ENCODE measurements around the gene TTLL11.
"Not testable (repeated sequence)": the region's sequence is repeated elsewhere in the genome, so short reads cannot be mapped to it uniquely, and the experiment has no call there.

The TTLL11 gene

GRCh38 chr9:122039234-122039633 lies 53.9 kb downstream of the TTLL11 start:
- DNase-seq = no peak

- DNase-seq = no peak
Measured at GRCh38 chr9:122036988-122037387, 56.1 kb downstream of the TTLL11 start.

GRCh38 chr9:122036408-122036807 lies 56.7 kb downstream of the TTLL11 start:
- DNase-seq = no peak

- no peak for DNase-seq
Measured at GRCh38 chr9:122033775-122034373, 59.2 kb downstream of the TTLL11 start.

- DNase-seq = no peak
Measured at GRCh38 chr9:122032346-122032745, 60.8 kb downstream of the TTLL11 start.

GRCh38 chr9:122031776-122032175 lies 61.3 kb downstream of the TTLL11 start:
- DNase-seq = no peak

- DNase-seq = no peak
Measured at GRCh38 chr9:122031157-122031556, 62.0 kb downstream of the TTLL11 start.

- no peak for DNase-seq
Measured at GRCh38 chr9:122030357-122030756, 62.8 kb downstream of the TTLL11 start.

GRCh38 chr9:122029898-122030297 lies 63.2 kb downstream of the TTLL11 start:
- DNase-seq = no peak

- no peak for DNase-seq
Measured at GRCh38 chr9:122028089-122028488, 65.0 kb downstream of the TTLL11 start.

- no peak for DNase-seq
Measured at GRCh38 chr9:122020398-122020797, 72.7 kb downstream of the TTLL11 start.

- peak; percentile 38 for DNase-seq
Measured at GRCh38 chr9:122016744-122017143, 76.4 kb downstream of the TTLL11 start.

GRCh38 chr9:122016309-122016708 lies 76.8 kb downstream of the TTLL11 start:
- no peak for DNase-seq

- peak; percentile 85 for DNase-seq
Measured at GRCh38 chr9:122015170-122015821, 77.8 kb downstream of the TTLL11 start.

GRCh38 chr9:122011818-122012498 lies 81.2 kb downstream of the TTLL11 start:
- no peak for DNase-seq

- no peak for DNase-seq
Measured at GRCh38 chr9:122008559-122008958, 84.5 kb downstream of the TTLL11 start.

- DNase-seq = no peak
Measured at GRCh38 chr9:122007837-122008236, 85.3 kb downstream of the TTLL11 start.

- DNase-seq = no peak
Measured at GRCh38 chr9:122005597-122005996, 87.5 kb downstream of the TTLL11 start.

GRCh38 chr9:122004589-122004988 lies 88.5 kb downstream of the TTLL11 start:
- DNase-seq = no peak

- DNase-seq = no peak
Measured at GRCh38 chr9:122001491-122002201, 91.5 kb downstream of the TTLL11 start.

- DNase-seq = not testable (repeated sequence)
Measured at GRCh38 chr9:122000526-122000925, 92.6 kb downstream of the TTLL11 start.

GRCh38 chr9:121999556-121999955 lies 93.6 kb downstream of the TTLL11 start:
- DNase-seq = no peak

GRCh38 chr9:121998513-121999049 lies 94.5 kb downstream of the TTLL11 start:
- no peak for DNase-seq

Measured in NCI-H524 treated with DMSO at 0.1 percent for 48 hours (cell line).